Erythroblast (primary cell): ENCODE data around the gene PLPP3.

ENCODE experiments used
- DNase-seq, 2 experiments: peaks; one replicate each; lab custom pipeline; 2025; lab: John Stamatoyannopoulos, UW
- GATA1 ChIP-seq: IDR thresholded peaks from 2 replicates; pipeline ENCODE4 v1.6.1; 2011; ENCODE audit warnings: low read depth, mild to moderate bottlenecking, control low read depth, low read length, moderate library complexity
- POLR2A ChIP-seq: IDR thresholded peaks from 2 replicates; pipeline ENCODE4 v1.6.1; 2011; ENCODE audit warnings: mild to moderate bottlenecking, low read length

PLPP3 gene

DNA sequence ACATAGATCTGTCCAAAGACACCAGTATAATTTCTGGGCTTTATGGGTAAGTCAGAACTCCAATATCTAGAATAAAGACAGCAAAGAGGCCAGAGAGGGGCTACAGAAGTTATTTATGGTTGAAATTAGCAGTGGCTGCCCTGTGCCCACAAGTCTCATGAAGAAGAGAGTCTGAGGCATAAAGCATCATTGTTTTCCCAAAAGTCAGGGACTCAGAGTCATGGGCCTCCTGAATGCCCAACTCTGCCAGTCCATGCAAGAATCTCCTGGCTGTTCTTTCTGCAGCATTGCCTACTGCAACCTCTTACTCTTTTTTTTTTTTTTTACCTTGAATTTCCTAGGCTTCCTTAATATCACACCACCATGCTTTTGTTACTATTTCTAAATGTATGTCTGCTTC, 49.6 kb downstream of the PLPP3 start:
- TF ChIP-seq POLR2A (no peak), GATA1 (no peak)
- no peak for DNase-seq

DNA sequence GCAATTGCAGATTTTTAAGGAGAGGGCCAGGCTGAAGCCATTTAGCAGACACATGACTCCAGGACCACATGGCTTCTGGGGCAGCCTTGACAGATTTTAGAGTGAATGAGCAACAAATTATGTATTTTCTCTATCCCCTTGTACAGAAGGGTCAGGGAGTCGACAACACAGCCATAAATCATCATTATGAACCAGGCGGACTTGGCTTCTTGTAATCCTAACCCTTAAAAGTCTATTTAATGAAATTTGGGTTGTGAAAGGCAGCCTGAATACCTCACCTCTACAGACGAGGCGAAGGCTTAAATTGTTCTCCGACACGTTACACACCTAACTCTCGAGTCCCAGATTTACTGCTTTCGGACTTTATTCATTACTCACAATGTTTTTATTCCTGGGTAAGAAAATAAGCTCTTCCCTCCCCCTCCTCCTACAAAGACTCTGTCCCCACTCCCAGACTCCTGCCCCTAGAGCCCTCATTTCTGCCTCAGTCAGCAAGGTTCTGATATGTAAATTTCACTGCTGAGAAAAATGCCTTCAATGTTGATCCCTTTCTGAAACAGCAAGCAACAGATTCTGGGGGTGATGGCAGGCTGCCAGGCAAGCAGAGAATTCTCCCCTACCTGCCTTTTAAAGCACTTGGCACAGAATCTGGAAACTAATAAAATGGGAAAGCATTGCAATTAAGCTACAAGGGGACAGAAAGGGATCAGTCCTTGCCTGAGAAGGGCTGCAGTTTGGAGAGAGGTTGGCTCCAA, 51.6 kb downstream of the PLPP3 start:
- no peak for TF ChIP-seq GATA1
- TF ChIP-seq POLR2A = no peak
- DNase-seq = no peak

DNA sequence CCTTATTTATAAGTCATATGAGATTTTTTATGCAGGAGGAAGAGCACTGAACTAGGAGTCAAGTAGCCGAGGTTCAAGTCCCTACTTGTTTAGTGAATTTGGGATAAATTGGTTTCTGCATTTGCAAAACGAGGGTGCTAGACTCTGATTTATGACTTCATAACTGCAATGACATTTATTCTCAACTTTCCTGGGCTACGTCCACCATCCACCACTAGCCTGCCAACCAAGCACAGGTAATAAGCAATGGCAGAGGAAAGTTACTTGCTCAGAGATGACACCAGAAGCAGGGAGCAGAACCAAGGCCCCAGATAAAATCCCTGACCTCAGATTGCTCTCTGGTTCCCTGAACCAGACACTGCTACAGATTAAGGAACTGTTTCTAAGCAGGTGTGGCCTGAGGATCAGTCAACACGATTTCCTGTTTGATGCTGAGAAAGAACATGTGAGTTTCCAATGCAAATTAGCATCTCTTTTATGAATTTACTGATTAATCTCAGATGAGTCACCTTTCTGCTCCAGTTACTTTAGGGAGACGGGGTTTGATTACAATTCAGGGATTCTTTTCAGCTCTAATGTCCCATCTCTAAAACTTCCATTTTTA, 52.7 kb downstream of the PLPP3 start:
- TF ChIP-seq POLR2A (no peak), GATA1 (no peak)
- no peak for DNase-seq

DNA sequence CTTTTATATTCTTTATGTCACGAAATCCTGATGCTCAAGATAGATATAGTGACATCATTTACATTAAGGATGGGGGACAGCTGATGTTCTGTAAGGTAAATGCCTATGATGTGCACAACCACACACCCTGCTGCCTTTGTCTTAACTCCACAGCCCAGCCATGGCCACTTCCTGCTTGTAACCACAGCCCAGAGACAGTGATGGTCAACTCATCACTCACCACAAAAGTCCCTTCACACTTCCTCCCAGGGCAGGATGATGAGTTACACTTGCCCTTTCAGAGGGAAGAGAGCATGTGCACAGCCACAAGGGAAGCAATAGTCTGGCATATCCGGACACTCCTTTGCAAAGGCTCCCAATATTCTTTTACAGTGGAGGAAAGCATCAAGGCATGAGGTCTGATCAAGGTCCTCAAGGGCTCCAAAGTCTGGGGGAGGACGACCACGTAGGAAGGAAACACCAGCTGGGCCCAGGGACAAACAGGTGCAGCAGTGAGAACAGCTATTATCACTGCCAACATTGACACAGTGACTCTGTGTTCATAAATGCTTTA, 53.8 kb downstream of the PLPP3 start:
- TF ChIP-seq POLR2A (no peak), GATA1 (no peak)
- DNase-seq = no peak

DNA sequence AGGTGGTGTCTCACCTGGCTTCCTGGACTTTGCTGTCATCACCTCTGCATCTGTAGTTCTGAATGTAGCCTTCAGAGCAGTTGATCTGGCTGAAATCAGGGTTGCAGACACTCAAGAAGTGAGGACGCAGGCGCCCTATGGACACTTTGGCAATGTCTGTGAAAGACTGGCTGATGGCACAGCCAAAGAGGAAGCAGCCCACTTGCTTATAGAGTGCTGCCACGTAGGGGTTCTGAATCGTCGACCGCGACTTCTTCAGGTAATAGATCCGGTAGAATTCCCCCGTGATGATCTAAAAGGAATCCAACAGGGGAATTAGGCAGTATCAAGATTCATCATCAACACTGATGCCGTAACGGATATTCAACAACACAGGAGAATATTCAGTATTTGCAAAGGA, 55.1 kb downstream of the PLPP3 start:
- TF ChIP-seq GATA1 (no peak), POLR2A (no peak)
- DNase-seq = no peak

DNA sequence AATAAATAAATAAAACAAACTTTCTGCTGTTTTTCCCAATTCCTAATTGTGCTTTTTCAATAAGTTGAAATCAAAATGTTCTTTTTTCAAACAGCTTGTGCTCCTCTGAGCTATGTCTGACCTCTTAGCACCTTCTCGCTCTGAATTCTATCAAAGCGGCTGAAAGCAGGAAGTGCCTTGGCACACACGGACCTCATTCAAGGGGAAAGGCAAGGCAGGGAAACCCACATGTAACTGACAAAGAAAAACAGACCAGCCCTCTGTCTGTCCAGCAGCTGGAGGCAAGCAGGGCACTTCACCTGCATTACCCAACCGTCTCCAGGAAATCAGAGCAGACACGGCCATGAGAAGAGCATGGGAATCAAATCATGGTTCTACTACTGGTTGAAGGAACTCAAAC, 56.7 kb downstream of the PLPP3 start:
- DNase-seq = no peak
- TF ChIP-seq GATA1 = no peak
- no peak for TF ChIP-seq POLR2A

DNA sequence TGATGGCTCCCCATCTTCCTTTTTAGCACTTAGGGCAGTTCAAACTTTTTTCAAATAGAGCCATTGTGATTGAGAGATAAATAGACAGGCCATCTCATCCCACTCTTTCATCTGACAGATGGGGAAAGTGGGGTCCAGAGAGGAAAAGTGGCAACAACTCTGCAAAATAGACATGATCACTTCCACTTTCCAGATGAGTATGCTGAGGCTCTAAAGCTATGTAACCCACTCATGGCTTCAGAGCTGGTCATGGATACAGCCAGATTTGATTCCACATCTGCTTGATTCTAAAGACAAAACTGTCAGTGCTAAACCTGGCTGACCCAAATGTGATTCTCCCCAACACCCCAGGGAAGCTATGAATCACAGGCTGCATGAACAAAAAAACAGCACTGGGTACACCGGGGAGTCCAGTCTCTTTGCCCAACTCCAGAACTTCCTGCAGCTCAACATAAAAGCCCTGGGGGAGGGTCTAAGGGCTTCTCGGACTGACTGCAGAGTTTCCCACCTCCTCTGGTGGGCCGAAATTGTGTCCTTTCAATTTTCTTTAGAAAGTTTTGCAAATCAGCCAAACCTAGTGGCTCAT, 59.3 kb downstream of the PLPP3 start:
- TF ChIP-seq GATA1 (no peak), POLR2A (no peak)
- no peak for DNase-seq

DNA sequence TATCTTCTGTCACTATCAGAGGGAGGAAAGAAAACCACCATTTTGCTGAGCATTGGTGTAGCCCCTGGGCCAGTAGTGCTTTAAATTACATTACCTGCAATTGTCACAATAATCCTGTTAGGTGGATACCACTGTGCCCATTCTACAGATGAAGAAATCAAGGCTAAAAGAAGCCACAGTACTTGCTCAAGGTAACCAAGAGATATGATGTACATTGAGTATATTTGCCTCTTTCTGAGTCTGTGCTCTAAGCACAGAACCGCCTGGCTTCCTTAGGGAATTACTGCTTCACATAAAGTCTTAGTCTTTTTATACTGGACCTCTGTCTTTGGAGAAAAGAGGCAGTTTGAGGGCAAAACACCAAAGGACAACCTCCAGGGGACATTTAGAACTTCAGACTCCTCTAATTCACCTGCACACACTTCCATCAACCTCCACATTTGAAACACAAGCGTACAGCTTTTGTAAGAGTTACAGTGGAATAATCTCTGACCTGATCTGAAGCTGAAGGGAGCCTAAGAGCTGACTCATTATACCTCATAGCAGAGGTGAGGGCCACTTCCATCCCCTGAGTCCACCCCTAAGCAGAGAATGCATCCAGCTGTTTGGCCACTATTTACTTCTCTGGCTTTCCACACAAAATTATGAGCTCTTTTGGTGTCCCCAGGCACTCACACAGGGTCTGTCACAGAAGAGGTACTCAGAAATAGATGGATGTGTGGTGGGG, 61.8 kb downstream of the PLPP3 start:
- TF ChIP-seq GATA1 (no peak), POLR2A (no peak)
- peak in 1 of 2 experiments; percentile 13 for DNase-seq

DNA sequence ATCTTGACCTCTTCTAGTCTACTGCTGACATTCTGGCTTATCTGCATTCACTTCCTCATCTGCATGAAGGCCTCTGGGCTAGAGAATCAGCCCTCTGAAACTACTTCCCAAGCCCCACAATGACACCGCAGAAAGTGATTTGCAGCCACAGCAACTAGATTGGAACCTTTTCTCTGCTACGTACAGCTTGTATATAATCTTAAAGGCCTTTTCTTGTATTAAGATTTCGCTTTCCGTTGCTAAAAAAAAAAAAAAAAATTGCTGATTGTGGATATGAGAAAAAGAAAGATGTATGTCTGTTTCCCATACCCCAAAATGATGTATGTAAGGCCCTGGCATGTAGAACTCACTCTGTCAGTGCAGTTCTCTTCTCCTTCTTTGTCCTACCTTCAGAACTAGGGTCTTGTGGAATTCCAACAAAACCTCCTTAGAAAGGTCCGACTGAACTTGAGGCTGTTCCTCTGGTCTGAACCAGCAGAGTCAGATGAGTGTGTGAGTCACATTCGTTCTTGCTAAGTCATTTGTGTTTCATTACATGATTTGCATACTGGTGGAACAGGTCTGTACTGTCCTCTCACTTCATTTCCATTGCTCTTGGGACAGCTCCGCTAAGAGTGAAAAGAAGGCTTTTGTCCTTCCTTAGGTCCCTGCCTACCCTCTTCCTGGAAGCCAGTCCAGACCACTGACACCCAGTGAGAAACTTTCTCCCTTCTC, 62.7 kb downstream of the PLPP3 start:
- TF ChIP-seq GATA1 (no peak), POLR2A (no peak)
- DNase-seq = peak; percentile 5 to 50

DNA sequence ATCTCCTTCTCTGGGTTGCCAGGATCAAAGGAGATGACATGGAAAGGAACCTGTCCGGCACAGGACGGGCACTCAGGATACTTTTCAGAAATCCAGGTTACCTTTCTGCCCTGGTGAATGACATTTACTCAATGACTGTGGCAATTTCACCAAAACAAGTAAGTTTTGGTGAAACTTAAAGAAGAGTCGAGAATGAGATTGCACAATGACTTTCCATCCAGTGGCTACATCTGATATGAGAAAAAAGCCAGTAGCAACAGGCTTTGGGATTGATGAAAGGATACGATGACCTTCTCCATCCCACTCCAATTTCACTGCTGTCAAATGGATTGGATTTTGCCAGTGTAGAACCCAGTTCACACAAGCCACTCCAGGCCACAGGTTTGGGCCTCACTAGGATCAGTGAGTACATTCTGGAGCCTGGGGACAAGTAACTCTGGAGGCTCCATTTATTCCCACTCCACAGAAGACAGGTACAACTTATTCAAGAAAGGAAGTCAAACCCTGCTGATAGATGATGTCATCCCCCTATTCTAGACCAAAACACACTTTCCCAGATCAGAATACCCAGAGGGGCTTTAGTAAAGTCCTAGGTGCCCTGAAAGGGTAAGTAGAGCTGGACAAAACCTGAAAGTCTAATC, 63.3 kb downstream of the PLPP3 start:
- TF ChIP-seq POLR2A = no peak
- no peak for TF ChIP-seq GATA1
- no peak for DNase-seq

DNA sequence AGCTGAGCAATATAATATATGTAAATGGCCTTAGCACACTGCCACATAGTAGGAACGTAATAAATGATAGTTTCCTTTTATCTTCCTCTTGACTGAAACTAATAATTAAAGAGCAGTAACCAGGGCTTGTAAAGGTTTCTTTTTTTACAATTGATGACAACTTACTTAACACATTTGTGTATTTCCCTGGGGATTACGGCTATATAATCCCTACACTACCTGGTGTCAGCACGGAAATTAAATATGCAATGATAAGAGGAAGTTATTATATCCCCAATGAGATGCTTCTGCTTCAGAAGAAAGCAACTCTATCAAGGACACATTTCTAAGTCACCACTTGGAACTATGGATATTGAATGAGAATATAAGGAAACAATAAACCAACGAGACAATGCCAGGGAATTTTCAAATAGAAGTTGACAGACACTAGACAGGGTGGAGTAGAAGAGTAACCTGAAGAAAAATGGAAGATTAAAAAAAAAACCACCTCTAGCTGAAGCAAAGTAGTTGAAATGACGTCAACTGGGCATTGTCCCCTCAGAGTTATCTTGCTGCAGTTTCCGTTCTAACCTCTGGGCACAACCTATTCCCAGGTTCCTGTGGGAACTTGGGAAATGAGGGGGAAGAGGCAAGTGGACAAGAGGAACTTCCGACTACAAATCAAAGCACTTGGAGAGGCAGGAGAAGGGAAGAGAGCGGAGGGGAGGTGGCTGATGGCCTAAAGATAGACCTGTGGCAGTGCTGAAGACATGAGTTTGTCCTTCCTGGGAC, 66.5 kb downstream of the PLPP3 start:
- no peak for DNase-seq
- TF ChIP-seq GATA1 = no peak
- TF ChIP-seq POLR2A = no peak

DNA sequence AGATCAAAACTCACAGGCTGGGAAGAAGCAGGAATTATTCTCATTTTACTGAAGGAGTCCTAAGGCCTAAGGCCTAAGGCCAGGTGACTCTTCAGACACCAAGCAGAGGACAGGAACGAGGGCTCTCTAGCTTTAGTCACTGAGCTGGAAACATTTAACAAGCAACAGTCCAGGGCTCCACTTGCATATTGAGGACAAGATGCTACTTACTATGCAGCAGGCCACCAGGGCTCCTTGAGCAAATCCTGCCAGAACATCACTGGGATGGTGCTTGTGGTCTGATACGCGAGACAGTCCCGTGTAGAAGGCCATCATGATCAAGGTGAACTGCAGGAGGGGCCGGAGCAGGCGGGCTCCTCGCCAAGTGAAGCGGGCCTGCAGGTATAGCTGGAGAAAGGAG, 67.6 kb downstream of the PLPP3 start:
- TF ChIP-seq POLR2A (no peak), GATA1 (no peak)
- no peak for DNase-seq
